Natural killer cell (primary cell): Measurements from ENCODE around the gene KRTAP3-2. TPM values are rescaled to one million over a fixed set of nuclear protein-coding genes. Genes with fewer than 3 reads are reported as not detected.

Source experiments
- ATAC-seq, 3 donors: fragments of 150-1000 bp in 2 of 3; fragments of 200-7000 bp in 1 of 3; cut with Tn5 transposase; 1 replicate in 1 of 3; 2 replicates in 2 of 3; pipeline ENCODE4 v1.10.0; 2021; ENCODE audit warnings: mild to moderate bottlenecking in 2 of 3, moderate library complexity in 2 of 3
- DNase-seq, 2 donors: peaks; one replicate each; pipeline versions ENCODE4 v3.0.0 to v3.0.0-alpha.2; 2013 to 2021; ENCODE audit warnings: mixed read lengths in 1 of 2
- H3K27ac ChIP-seq: one replicate; pipeline ENCODE4 v1.5.1; 2013; ENCODE audit warnings: mild to moderate bottlenecking, low read length
- H3K27me3 ChIP-seq: one replicate; pipeline ENCODE4 v1.6.1; 2013; ENCODE audit warnings: low read length; ENCODE audit not compliant: control insufficient read depth, insufficient read depth
- H3K36me3 ChIP-seq: one replicate; pipeline ENCODE4 v1.6.1; 2013; ENCODE audit warnings: low read length; ENCODE audit not compliant: control insufficient read depth, insufficient read depth
- H3K4me1 ChIP-seq: one replicate; pipeline ENCODE4 v1.6.1; 2013; ENCODE audit warnings: low read length; ENCODE audit not compliant: control insufficient read depth, insufficient read depth
- H3K4me3 ChIP-seq: one replicate; pipeline ENCODE4 v1.5.1; 2013; ENCODE audit warnings: low read length
- H3K9me3 ChIP-seq: one replicate; pipeline ENCODE4 v1.6.1; 2013; ENCODE audit warnings: low read length; ENCODE audit not compliant: control insufficient read depth, insufficient read depth
- H3K27ac Mint-ChIP-seq, 2 donors: one replicate each; pipeline ENCODE4 v1.8.0; 2022; ENCODE audit warnings: mild to moderate bottlenecking in 2 of 2, mixed read lengths in 2 of 2, moderate library complexity in 1 of 2
- H3K27me3 Mint-ChIP-seq, 2 donors: one replicate each; pipeline ENCODE4 v1.8.0; 2022; ENCODE audit warnings: low read depth in 2 of 2, mixed read lengths in 2 of 2
- H3K36me3 Mint-ChIP-seq: one replicate; pipeline ENCODE4 v1.8.0; 2022; ENCODE audit warnings: mixed read lengths
- H3K4me1 Mint-ChIP-seq, 2 donors: one replicate each; pipeline ENCODE4 v1.8.0; 2022; ENCODE audit warnings: mixed read lengths in 2 of 2
- H3K4me3 Mint-ChIP-seq: one replicate; pipeline ENCODE4 v1.8.0; 2022; ENCODE audit warnings: mild to moderate bottlenecking, moderate library complexity, mixed read lengths
- H3K9me3 Mint-ChIP-seq, 2 donors: one replicate each; pipeline ENCODE4 v1.8.0; 2022; ENCODE audit warnings: mixed read lengths in 2 of 2
- CTCF ChIP-seq: fragments of 200-600 bp; IDR thresholded peaks from one replicate; pipeline ENCODE4 v1.8.0; 2022; ENCODE audit warnings: antibody characterized with exemption
- WGBS: methylation state at CpG from one replicate; pipeline ENCODE4 v1.1.7; 2013; ENCODE audit warnings: missing lambda C conversion rate; ENCODE audit not compliant: insufficient coverage; 5-methylcytosine and 5-hydroxymethylcytosine counted together
- intact Hi-C: fragments of 100-400 bp; cut with micrococcal nuclease; formaldehyde crosslinking; loops from one replicate; pipeline ENCODE4 v1.14.2; 2022
- total RNA-seq, 4 donors: library from RNA; stranded (reverse); fragments of 120-200 nt in 1 of 4; gene quantifications; one replicate each; pipeline versions ENCODE4 v1.2.3 to v1.2.4, GENCODE V29; 2013 to 2022

The KRTAP3-2 gene
- total RNA-seq, 3 donors from 2014 or later (not counting 1 experiment from before 2014, with no cell fraction given), result not detected

- ATAC-seq (no peak), DNase-seq (no peak)
- Histone ChIP-seq H3K4me3 (no peak overlapping the region), H3K27me3 (no peaks in the 10 kb centered on the region), H3K4me1 (no peaks in the 10 kb centered on the region), H3K27ac (no peak overlapping the region), H3K36me3 (no peaks in the 10 kb centered on the region), H3K9me3 (no peaks in the 10 kb centered on the region)
- no peaks in the 10 kb centered on the region for H3K9me3 Mint-ChIP-seq
- H3K27me3 Mint-ChIP-seq, result peaks cover 20 to 24% of the 10 kb centered on the region in 2 donors
- TF ChIP-seq CTCF, result no peak
- no peak overlapping the region for H3K27ac Mint-ChIP-seq
- H3K4me1 Mint-ChIP-seq, result no peaks in the 10 kb centered on the region
- intact Hi-C loops, result no loop called here
- no peaks in the 10 kb centered on the region for H3K36me3 Mint-ChIP-seq
- no peak overlapping the region for H3K4me3 Mint-ChIP-seq
Observed at GRCh38 chr17:41020336-41020735, 20.6 kb upstream of the KRTAP3-2 start.

- H3K36me3 Mint-ChIP-seq, result no peaks in the 10 kb centered on the region
- H3K27ac ChIP-seq, result no peak overlapping the region
- no peaks in the 10 kb centered on the region for H3K9me3 Mint-ChIP-seq
- DNase-seq, result no peak
- no peaks in the 10 kb centered on the region for H3K36me3 ChIP-seq
- no peak overlapping the region for H3K27ac Mint-ChIP-seq
- no peaks in the 10 kb centered on the region for H3K27me3 ChIP-seq
- no peaks in the 10 kb centered on the region for H3K9me3 ChIP-seq
- TF ChIP-seq CTCF, result no peak
- no peaks in the 10 kb centered on the region for H3K4me1 Mint-ChIP-seq
- no peaks in the 10 kb centered on the region for H3K4me1 ChIP-seq
- no peak for ATAC-seq
- H3K27me3 Mint-ChIP-seq, result peaks cover 16 to 22% of the 10 kb centered on the region in 2 donors
- H3K4me3 ChIP-seq, result no peak overlapping the region
- 96% methylated on average over 3 of the region's 3 CpGs for WGBS
- no peak overlapping the region for H3K4me3 Mint-ChIP-seq
- intact Hi-C loops, result no loop called here
Observed at GRCh38 chr17:41019415-41019814, 19.7 kb upstream of the KRTAP3-2 start.

- Histone ChIP-seq H3K4me1 (no peaks in the 10 kb centered on the region), H3K9me3 (no peaks in the 10 kb centered on the region), H3K36me3 (no peaks in the 10 kb centered on the region), H3K4me3 (no peak overlapping the region), H3K27me3 (no peaks in the 10 kb centered on the region), H3K27ac (no peak overlapping the region)
- H3K27me3 Mint-ChIP-seq, result peaks cover 16 to 18% of the 10 kb centered on the region in 2 donors
- H3K4me3 Mint-ChIP-seq, result no peak overlapping the region
- no peaks in the 10 kb centered on the region for H3K36me3 Mint-ChIP-seq
- no peak for ATAC-seq
- no peaks in the 10 kb centered on the region for H3K9me3 Mint-ChIP-seq
- TF ChIP-seq CTCF, result no peak
- intact Hi-C loops, result no loop called here
- no peak overlapping the region for H3K27ac Mint-ChIP-seq
- no peak for DNase-seq
- 59% methylated on average over 3 of the region's 3 CpGs for WGBS
- H3K4me1 Mint-ChIP-seq, result no peaks in the 10 kb centered on the region
Observed at GRCh38 chr17:41018541-41018940, 18.8 kb upstream of the KRTAP3-2 start.

DNA sequence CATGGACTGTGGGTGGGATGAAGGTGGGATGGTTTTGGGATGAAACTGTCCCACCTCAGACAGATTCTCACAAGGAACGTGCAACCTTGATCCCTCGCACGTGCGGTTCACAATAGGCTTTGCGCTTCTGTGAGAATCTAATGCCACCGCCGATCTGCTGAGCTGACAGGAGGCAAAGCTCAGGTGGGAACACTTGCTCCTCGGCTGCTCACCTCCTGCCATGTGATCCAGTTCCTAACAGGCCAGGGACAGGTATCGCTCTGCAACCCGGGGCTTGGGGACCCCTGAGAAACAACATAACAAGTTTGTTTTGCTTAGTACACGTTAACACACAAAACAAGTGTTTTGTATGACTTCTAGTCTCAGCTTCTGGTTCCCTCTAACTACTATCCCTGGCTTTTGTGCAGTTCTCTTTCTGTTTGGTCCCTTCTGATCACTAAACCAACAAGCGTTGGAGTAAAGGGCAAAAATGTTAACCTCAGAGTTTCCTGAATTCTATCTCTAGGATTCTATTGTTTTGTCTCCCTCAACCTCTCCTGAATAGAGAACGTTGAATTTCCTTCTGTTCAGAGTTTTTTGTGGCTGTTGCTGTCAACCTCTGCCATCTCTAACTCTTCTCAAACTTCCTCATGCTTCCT is 17.0 kb upstream of the KRTAP3-2 start:
- Mint-ChIP-seq H3K4me3 (no peak overlapping the region), H3K27ac (no peak overlapping the region), H3K4me1 (no peaks in the 10 kb centered on the region), H3K27me3 (peaks cover 13 to 17% of the 10 kb centered on the region in 2 donors), H3K36me3 (no peaks in the 10 kb centered on the region), H3K9me3 (no peaks in the 10 kb centered on the region)
- H3K4me1 ChIP-seq, result no peaks in the 10 kb centered on the region
- ATAC-seq, result no peak
- H3K4me3 ChIP-seq, result no peak overlapping the region
- 83% methylated on average over 13 of the region's 13 CpGs for WGBS
- H3K27ac ChIP-seq, result no peak overlapping the region
- no peak for DNase-seq
- no peaks in the 10 kb centered on the region for H3K36me3 ChIP-seq
- H3K9me3 ChIP-seq, result no peaks in the 10 kb centered on the region
- H3K27me3 ChIP-seq, result no peaks in the 10 kb centered on the region
- intact Hi-C loops, result no loop called here
- no peak for TF ChIP-seq CTCF
